NOMO-1 (cell line): ENCODE measurements around the gene ACVR2B.
A peak's percentile ranks its signal among the peaks of the same experiment; 100 is the strongest.
"Not testable (repeated sequence)": the region's sequence is repeated elsewhere in the genome, so short reads cannot be mapped to it uniquely, and the experiment has no call there.

Source experiments
- DNase-seq, 2 experiments: peaks; one replicate each; lab custom pipeline; 2025; ENCODE audit not compliant: unreplicated experiment in 2 of 2; lab: John Stamatoyannopoulos, UW

ACVR2B gene

GRCh38 chr3:38453075-38453912 is at the start of gene ACVR2B:
ACVR2B (plus strand) TSS chr3:38453890; CDS start chr3:38454323, 433 bp downstream.
- DNase-seq, result peak; percentile 48 to 72

DNA sequence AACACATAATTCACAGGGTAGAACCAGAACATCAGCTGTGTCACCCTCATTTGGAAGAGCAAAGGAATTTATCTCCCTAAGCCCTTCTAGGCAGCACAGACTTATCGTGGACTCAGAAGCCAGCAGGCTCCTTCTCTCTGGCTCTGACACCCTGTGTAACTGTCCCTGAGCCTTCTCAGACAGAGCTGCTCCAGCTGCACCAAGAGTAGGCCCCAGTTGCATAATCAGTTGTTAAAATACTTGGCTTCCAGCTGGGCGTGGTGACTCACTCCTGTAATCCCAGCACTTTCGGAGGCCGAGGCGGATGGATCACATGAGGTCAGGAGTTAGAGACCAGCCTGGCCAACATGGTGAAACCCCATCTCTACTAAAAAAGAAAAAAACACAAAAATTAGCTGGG is 49.4 kb upstream of the ACVR2B start:
- DNase-seq, result no peak

DNA sequence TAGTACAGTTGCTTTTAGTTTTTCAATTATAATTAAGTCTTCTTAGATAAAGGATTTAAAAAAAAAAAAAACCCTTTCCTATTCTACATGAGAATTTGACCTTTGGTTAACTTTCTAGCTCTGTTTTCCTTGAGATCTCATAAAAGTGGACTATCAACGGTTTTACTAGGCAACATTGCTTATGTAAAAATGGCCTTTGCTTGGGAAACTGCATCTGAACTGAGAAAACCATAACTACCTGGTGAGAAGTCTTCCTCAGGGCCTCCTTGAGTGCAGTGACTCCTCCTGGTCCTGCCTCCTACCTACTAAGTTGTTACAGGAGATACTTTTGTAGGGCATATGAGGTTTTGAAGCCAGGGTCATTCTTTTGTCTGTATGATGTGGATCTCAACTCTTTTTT is 42.1 kb upstream of the ACVR2B start:
- DNase-seq, result no peak

GRCh38 chr3:38420758-38421157 is 32.9 kb upstream of the ACVR2B start:
- DNase-seq, result not testable (repeated sequence)

DNA sequence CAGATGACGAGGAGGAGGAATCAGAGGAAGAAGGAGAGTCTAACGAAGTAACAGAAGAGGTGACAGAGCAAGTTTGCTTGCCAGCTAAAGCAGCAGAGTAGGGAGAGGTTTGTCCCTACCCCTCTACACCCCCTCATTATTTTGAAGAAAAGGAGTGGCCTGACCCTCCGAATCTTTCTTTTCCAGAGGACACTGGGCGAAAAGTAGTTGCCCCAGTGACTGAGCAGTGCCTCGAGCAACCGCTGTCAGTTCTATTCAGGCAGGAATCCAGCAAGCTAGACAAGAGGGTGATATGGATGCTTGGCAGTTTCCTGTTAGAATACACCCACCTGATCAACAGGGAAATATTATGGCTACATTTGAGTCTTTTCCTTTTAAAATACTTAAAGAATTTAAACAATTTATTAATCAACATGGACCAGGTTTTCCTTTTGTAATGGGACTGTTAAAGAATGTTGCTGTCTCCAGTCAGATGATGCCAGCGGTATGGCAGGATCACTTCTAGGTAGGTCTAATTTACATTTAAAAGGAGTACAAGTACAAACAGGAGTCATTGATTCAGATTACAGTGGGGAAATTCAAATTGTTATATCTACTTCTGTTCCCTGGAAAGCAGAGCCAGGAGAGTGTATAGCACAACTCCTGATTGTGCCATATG is 31.9 kb upstream of the ACVR2B start:
- DNase-seq, result no peak

GRCh38 chr3:38426798-38427426 is 26.8 kb upstream of the ACVR2B start:
- DNase-seq, result not testable (repeated sequence)

- DNase-seq, result not testable (repeated sequence)
These were observed 20.6 kb upstream of the ACVR2B start for GRCh38 chr3:38432871-38433658.

GRCh38 chr3:38433661-38434060 is 20.0 kb upstream of the ACVR2B start:
- DNase-seq, result not testable (repeated sequence)

GRCh38 chr3:38438436-38439069 is 15.1 kb upstream of the ACVR2B start:
- peak; percentile 8 to 34 for DNase-seq

DNA sequence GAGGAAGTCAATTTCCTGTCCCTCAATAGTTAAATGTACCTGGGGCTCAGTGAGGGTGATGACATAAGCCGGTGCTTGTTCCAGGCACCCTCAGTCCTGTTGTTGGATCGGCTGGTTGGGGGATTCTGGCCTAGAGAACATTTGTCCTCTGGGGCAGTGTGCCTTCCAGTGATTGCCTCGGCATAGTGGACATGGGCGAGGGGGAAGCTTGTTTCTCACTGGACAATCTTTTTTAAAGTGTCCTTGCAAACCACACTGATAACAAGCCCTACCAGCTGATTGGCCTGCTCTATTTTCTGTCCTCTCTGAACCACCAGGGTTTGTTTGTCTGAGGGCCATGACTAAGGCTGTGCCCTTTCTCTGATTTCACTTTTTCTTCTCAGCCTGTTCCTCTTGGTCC is 10.5 kb upstream of the ACVR2B start:
- not testable (repeated sequence) for DNase-seq

DNA sequence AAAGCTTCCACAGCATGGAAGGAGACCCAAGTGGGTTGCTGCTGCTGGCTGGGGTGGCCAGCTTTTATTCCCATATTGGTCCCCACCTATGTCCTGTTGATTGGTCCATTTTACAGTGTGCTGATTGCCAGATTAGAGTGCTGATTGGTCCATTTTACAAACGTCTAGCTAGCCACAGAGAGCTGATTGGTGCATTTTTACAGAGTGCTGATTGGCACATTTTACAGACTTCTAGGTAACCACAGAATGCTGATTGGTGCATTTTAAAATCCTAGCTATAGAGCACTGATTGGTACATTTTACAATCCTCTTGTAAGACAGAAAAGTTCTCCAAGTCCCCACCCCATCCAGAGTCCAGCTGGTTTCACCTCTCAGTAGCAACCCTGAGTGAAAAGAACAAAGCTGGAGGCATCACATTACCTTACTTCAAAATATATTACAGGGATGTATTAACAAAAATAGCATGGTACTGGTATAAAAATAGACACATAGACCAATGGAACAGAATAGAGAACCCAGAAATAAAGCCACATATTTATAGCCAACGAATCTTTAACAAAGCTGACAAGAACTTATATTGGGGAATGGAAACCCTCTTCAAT is 7.5 kb upstream of the ACVR2B start:
- no peak for DNase-seq

DNA sequence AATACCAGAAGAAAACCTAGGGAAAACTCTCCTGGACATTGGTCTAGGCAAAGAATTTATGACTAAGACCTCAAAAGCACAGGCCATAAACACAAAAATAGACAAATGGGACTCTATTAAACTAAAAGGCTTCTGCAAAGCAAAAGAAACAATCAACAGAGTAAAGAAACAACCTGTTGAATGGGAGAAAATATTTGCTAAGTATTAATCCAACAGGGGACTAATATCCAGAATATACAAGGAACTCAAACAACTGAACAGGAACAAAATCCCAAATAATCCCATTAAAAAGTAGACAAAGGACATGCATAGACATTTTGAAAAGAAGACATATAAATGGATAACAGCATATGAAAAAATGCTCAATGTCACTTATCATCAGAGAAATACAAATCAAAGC is 6.9 kb upstream of the ACVR2B start:
- no peak for DNase-seq

GRCh38 chr3:38450853-38451252 is 2.8 kb upstream of the ACVR2B start:
- no peak for DNase-seq

DNA sequence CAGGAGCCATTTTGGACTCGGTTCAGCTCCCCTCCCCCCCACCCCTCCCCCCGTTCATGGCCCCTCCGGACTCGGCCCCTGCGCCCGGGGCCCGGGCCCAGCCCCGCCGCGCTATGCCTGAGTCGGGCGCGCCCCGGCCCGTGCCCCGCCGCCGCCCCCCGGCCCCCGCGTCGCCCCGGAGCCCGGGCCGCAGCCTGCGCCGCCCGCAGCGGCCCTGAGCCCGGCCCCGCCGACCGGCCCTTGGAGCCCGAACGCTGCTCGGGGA is 155 bp downstream of the ACVR2B start:
- no peak for DNase-seq

- DNase-seq, result peak in 1 of 2 experiments; percentile 10
These were observed 641 bp downstream of the ACVR2B start for GRCh38 chr3:38454178-38454883.

GRCh38 chr3:38454884-38455638 is 1.4 kb downstream of the ACVR2B start:
- peak in 1 of 2 experiments; percentile 9 for DNase-seq

- DNase-seq, result no peak
These were observed 2.1 kb downstream of the ACVR2B start for GRCh38 chr3:38455639-38456430.
